ENCODE data around the gene NRP1.
"Not testable (repeated sequence)": the region's sequence is repeated elsewhere in the genome, so short reads cannot be mapped to it uniquely, and the experiment has no call there.

NRP1 gene

DNA sequence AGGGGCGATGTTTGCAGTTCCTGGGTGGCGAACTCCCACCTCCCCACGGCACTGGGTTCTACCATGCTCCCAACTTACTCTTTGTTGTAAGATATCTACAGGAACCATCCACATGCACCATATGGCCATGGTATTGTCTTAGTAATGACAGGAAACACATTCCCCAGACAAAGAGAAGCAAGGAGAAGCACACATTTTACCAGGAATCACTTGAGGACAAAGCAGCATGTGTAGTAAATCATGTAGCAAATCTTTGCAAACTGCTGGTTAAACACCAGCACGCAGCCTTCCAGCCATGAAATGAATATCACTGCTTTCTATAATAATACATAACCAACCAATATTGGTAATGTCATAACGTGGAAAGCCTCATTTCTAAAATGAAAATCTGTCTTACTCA, 101.2 kb downstream of the NRP1 start:
- intact Hi-C loops (cut with DNase I): no loop called here
- DNase-seq: no peak

DNA sequence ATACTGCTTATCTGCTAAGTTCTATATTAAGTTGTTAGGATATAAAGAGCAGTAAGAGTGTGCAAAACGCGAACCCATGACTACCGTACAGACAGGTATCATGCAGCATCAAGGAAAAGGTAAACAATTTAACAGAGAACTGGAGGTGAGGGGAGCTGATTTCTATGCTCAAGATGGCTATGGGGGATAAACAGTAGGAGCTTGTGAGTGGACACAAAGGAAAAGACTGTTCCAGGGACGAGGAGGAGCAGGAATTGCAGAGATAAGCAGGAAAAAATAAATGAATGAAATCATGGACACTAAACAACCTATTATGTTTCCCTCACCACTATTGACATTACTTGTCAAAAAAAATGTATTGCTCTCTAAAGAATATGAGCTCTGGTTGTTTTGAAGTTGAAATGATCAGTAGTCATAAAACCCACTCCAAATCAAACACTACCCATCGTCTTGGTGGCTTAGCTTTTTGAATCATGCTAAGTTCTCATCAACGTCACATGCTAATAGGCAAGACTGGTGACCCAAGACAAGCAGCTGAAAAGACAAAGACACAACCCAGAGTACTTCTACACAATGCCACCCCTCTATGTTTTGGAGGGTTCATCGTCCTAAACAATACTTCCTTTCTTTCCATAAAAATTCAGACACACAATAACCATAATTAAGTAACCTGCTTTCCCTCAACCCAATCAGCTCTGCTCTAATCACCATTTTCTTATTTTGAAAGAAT, 102.7 kb downstream of the NRP1 start:
- DNase-seq: no peak
- intact Hi-C loops (cut with DNase I): no loop called here

DNA sequence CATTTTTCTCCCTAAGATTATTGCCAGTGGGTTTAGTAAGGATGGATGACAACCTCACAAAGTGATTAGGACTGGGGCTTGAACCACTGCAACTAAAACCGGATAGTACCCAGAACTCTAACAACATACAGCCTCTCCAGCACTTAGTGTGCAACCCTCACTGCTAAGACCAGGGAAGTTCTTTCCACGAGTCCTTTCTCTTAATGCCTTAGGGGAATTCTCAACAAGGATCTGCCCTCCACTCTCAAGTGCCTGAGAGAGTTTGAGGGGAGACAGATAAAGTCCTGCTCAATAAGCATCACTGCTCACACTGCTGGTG, 104.6 kb downstream of the NRP1 start:
- no peak for DNase-seq
- intact Hi-C loops (cut with DNase I): no loop called here

DNA sequence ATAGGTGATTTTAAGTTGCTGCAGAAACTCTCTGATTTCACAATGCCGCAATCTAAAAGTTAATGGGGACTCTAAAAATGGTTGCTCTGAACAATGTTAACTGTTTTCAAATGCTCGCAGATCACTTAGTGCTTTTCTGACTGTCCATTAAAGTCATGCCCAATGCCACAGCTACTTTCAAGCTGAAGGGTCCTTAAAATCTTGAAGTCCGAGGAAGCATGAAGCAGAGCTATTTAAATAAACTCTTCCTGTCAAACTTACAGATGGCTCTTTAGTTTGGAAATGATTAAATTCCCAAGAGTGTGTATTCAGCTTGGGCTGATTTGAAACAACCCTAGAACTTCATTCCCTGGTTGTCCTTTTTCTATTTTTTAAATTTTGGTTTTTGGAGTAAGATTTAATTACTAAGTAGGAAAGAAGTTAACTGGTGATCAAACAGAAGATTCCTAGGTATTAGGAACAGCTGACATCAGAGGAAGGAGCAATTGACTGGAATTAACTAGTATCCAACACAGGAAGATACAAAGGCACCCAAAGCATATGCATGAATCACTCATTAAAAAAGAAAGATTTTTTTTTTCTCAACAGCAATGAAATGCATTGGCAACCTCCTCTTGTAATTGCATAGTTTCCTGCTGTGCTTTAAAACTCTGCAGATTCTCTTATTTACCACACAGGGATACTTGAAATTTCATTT, 105.1 kb downstream of the NRP1 start:
- intact Hi-C loops (cut with DNase I): no loop called here
- DNase-seq: no peak

DNA sequence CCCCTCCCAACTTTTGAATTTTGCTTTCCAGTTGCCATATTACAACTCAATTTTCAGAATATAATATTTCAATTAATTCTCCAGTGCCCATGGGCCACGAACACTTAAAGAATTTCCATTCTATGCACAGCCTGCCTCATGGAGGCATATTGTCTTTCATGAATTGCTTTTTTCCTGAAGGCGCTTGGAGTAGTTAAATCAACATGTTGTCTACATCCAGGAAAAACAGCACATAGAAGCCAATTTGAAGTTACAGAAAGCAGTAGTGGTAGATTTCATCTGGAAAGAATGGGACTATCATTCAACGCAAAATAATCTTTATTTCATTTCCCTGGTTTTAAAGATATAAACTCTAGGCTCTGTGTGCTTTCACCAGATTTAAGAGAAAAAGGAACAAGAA, 106.0 kb downstream of the NRP1 start:
- no peak for DNase-seq
- intact Hi-C loops (cut with DNase I): no loop called here

DNA sequence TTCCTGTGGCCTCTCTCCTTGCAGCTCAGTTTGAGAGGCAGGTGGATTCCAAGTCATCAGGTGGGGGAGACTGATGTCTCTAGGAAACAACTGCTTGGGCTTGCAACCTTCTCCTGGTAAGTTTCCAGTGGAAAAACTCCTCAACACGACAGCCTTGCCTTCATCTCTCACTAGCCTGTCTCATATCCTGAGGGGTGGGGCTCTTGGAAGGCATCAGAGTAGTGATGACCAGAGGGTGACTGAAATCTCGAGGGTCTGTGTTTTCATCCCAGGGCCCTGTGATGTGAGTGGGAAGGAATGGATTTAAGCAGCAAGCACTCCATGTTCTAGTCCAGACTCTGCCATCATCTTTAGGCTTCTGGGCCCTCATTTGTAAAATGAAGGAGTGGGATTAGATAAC, 107.0 kb downstream of the NRP1 start:
- intact Hi-C loops (cut with DNase I): no loop called here
- no peak for DNase-seq

DNA sequence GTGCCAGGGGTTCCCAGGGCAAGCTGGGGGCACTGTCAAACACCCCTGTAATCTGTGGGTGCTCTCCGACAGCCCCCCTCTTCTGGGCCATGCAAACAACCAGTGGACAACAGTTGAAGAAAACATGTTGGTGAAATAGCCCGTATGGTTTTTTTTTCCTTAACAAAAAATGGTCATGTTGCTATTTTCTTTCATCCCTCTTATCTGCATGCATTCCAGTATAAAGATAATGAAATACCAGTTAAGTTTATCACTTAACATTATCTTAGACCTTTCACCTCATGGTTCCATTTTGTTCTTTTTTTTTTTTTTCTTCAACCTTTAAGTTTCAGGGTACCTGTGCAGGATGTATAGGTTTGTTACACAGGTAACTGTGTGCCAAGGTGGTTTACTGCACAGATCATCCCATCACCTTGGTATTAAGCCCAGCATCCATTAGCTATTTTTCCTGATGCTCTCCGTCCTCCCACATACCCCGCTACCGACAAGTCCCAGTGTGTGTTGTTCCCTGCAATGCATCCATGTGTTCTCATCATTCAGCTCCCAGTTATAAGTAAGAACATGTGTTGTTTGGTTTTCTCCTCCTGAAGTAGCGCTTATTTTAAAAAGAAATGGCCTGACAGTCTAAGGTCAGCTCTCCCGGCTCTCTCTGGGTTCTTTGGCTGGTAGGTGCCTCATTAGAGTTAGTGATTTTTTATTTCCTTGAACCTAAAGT, 110.1 kb downstream of the NRP1 start:
- DNase-seq: no peak
- intact Hi-C loops (cut with DNase I): no loop called here

DNA sequence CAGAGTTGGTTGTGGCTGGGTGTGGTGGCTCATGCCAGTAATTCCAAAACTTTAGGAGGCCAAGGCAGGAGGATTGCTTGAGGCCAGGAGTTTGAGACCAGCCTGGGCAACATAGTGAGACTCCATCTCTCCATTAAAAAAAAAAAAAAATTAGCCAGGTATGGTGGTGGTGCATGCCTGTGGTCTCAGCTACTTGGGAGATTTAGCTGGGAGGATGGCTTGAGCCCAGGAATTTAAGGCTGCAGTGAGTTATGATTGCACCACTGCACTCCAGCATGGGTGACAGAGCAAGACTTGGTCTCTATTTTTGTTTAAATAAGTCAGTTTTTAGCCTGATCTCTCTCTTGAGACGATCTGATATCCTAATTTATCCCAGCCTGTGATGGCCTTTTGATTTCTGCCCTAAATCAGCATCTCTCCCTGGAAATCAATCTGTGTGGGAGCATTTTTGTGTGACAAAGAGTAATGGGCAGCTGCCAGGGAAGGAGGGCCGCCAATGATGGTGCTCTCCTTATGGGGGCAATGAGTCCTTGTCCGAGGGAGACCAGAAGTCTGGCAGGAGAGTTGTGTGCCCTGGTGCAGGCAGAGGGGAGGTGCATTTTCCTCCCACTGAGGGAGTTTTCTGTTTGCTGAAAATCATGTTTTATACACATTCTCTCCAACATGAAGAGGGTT, 111.0 kb downstream of the NRP1 start:
- intact Hi-C loops (cut with DNase I): no loop called here
- no peak for DNase-seq

- intact Hi-C loops (cut with DNase I); DNase-seq: not testable (repeated sequence)
These were observed 112.2 kb downstream of the NRP1 start for GRCh38 chr10:33222304-33222703.

DNA sequence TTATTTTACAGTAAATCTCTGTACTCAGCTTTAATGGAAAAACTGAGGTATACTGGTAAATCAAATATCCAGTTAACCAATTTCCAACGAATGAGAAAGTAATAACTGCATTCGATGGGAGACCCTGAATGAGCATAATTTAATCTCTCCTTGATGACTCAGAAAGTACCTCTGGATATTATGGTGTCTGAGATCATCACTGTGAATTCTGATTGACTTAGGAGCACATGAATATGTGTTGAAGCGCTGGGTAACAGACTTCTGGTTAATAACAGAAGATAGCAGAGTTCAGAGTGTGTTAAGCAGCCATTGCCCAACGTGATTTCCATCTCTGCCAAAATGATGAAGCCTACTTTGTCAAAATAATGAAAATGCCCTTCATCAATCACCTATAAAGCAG, 116.6 kb downstream of the NRP1 start:
- DNase-seq: no peak
- intact Hi-C loops (cut with DNase I): no loop called here

DNA sequence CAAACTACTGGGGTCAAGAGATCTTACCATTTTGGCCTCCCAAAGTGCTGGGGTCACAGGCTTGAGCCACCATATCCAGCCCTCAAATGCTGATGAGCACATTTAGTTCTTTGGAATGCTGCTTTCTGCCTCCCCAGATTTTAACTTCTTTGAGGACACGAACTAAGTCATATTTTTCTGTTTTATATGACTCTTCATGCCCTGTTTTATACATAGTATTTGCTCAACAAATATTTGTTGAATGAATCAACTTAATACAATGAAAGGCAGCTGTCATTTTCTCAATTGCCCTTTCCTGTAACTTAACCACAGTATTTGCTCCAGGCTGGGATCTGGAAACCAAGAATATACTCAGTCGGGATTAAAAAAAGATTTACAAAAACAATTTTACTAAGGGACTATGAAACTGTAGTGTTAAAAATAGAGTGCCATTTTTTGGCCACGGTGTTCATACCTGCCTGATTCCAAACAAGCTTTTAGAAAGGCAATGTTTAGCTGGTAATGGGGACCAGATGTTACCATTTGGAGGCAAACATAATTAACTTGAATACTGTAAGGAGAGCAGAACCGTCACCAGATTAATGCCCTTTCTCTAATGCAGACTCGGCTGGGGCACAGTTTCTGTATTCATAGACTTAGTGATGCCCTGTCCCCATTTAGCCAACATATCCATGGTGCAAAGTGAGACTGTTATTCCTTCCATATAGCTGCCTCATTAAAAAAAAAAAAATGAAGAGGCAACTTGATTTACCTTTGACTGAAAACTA, 117.6 kb downstream of the NRP1 start:
- intact Hi-C loops (cut with DNase I): no loop called here
- no peak for DNase-seq

- DNase-seq: no peak
- intact Hi-C loops (cut with DNase I): no loop called here
These were observed 118.8 kb downstream of the NRP1 start for GRCh38 chr10:33215635-33216034.

- no peak for DNase-seq
- intact Hi-C loops (cut with DNase I): no loop called here
These were observed 119.3 kb downstream of the NRP1 start for GRCh38 chr10:33215154-33215553.

GRCh38 chr10:33214174-33214573, 120.3 kb downstream of the NRP1 start:
- intact Hi-C loops (cut with DNase I): no loop called here

GRCh38 chr10:33212061-33212748, 122.3 kb downstream of the NRP1 start:
- intact Hi-C loops (cut with DNase I): no loop called here
- no peak for DNase-seq

More at GRCh38 chr10:33214174-33214573, 120.3 kb downstream of the NRP1 start:
- no peak for DNase-seq

- DNase-seq: peak in 1 of 42 donors; percentile 14
- intact Hi-C loops (cut with DNase I): no loop called here
These were observed 123.2 kb downstream of the NRP1 start for GRCh38 chr10:33211106-33211878.

DNA sequence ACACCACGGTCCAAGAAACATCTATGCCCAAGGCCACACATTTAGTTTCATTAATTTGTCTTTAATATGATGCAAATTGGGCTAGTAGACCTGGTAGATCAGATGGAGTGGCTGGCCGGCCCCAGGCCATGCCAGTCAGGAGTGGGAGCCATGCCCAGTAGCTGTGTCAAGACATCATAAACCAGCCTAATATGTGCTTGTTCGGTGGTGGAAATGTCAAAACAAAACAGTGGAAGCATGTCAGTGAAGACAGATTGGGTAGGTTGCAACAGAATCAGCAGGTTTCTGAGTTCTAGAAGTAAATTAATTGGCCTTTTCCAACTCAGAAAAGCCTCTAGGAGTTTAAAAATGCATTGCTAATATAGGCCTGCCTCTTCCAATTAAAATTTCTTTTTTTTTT, 124.7 kb downstream of the NRP1 start:
- intact Hi-C loops (cut with DNase I): loop anchor here (10.0 kb wide), 1 partner anchor 245 kb away; no protein-coding TSS in a partner anchor
- DNase-seq: no peak

GRCh38 chr10:33208166-33208565, 126.3 kb downstream of the NRP1 start:
- DNase-seq: peak in 1 of 42 donors; percentile 14
- intact Hi-C loops (cut with DNase I): loop anchor here (10.0 kb wide), 1 partner anchor 247 kb away; no protein-coding TSS in a partner anchor
